Inferior parietal cortex (tissue), 1 donor: Measurements from ENCODE around the gene ABHD15.

Experiments used
- DNase-seq: peaks from one replicate; pipeline ENCODE4 v3.0.0-alpha.2; 2016; ENCODE audit errors: extremely low spot score

The ABHD15 gene

DNA sequence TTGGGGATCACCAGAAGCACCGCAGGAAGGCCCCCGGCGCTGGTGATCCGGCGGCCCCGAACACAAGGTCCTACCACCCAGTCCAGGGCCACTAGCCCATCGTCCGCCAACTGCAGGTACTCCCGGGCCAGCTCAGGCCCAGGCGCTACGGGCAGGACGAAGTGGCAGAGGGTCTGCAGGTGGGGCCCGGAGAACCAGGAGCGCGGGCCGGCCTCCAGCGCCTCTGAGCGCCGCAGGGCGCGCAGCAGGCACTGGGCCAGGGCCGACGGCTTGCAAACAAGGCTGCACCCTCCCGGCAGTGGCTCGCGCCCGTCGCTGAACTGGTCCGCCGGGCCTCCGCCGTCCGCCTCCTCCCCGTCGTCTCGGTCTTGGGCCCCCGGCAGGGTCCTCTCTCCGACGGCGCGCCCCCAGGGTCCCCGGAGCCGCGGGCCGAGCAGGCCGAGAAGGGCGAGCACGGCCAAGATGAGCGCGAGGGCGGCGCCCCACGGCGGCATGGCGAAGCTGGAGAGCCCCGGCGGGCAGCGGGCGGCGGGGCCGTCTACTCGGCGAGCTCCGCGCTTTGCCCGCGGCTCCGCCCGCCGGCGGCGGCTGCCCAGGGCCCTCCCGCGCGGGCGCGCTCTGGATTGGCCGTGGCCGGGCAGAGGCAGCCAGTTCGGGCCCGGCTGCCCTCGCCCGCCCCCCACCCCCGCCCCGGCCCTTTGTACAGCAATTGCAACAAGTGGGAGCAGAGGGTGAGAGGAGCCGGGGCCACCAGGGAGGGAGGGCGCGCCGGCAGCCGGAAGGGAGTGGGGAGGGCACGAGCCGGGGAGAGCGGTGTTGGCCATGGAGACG lies at the start of gene ABHD15:
ABHD15 (minus strand) TSS at position 565 of the 831 bp plus-strand sequence; CDS start at position 494, 71 bp downstream.
- DNase-seq = no peak

GRCh38 chr17:29615492-29616299 lies 48.9 kb upstream of the ABHD15 start:
- DNase-seq = peak; percentile 93

DNA sequence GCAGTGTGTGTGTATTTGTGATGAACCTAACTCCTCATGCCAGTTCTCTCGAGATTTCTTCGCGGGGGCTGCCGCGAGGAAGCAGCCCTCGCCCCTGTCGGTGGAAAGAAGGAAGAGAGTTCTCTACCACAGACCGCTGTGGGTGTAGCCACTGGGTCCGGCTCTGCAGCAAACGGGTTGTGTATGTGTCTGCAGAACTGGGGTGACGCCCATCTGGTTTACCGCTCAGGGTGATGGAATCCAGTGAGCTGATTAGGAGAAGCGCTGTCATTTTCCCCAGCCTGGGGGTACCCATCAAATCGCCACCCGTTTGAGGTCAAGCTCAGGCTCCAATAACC lies 48.2 kb upstream of the ABHD15 start:
- DNase-seq = no peak

- DNase-seq = no peak
Observed at GRCh38 chr17:29614349-29615047, 47.7 kb upstream of the ABHD15 start.

GRCh38 chr17:29613856-29614255 lies 47.0 kb upstream of the ABHD15 start:
- no peak for DNase-seq

DNA sequence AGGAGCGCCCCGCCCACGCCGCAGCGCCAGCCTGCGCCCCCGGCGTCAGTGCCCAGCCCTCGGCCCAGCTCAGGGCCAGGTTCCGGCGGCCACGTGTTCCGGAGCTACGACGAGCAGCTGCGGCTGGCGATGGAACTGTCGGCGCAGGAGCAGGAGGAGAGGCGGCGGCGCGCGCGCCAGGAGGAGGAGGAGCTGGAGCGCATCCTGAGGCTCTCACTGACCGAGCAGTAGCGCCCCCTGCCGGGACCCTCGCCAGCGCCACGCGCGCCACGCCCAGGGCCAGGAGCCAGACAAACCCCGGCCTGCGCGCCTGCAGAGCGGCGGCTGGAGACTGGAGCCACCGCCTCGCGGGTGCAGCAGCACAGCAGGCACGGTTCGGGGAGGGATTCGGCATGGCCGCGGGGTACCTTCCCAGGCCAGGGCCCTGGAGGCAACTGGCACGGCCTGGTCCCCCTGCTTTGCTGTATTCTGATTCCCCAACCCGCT lies 46.6 kb upstream of the ABHD15 start:
- peak; percentile 84 for DNase-seq

DNA sequence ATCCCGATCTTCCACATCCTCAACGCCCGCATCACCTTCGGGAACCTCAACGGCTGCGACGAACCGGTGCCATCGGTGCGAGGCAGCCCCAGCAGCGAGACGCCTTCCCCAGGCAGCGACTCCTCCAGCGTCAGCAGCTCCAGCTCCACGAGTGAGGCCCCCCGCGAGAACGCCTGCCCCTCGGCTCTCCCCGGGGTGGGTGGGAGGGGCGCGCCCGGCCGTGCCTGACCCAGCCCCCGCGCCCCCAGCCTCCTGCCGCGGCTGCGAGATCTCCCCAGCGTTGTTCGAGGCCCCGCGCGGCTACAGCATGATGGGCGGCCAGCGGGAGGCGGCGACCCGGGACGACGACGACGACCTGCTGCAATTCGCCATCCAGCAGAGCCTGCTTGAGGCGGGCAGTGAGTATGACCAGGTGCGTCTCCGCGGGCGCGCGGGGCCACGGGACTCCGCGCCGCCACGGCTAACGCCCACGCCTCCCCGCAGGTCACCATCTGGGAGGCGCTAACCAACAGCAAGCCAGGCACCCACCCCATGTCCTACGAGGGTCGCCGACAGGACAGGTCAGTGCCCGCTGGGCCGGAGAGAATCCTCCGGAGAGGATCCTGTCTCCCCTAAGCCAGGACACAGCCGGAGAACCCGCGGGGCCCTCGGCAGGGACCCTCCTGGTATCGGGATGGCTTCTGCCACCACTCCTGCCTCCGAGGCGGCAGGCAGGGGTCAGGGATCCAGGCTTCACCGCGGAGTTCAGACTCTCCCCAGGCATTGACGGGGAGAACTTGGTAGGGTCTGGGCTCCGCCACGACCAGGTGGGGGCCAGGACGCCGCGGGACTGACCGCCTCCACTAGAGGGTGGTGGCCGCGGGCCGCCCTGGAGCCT lies 45.8 kb upstream of the ABHD15 start:
- no peak for DNase-seq

DNA sequence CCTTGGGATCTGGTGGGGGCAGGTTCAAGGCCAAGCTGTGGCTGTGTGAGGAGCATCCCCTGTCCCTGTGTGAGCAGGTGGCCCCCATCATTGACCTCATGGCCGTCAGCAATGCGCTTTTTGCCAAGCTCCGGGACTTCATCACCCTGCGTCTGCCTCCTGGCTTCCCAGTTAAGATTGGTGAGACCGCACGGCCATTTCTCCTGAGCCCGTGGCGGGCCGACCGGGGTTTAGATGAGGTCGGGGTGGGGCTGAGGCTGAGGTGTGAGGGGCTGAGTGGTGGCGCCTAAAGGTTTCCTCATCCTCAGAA lies 45.2 kb upstream of the ABHD15 start:
- DNase-seq = no peak

DNA sequence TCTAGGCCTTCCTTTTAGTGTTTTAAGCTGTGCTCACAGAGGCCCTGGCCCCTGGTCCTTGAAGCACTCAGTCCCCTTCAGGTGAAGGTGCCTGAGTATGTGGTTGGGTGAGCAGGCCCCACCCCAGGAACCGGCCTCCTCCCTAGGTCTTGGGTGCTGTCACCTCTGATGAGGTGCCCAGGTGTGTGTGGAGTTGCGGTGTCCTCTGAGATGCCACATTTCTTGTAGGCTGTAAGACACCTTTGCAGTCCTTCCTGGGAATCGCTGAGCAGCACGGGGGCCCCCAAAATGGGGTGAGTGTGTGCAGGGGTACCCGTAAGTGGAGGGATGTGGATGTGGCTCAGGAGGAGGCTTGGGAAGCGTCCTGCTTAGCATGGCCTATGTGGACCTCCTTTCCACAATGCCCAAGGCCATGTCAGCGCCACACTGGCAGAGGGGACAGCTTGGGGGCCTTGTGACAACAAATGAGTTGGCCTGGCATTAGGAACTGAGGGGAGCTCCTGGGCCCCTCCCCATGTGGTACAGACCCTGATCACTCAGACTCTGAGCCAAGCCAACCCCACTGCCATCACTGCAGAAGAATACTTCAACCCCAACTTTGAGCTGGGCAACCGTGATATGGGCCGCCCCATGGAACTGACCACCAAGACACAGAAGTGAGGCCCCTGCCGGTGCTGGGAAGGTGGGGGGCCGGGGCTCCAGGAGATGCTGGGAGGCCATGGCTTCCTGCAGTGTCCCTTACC lies 44.7 kb upstream of the ABHD15 start:
- DNase-seq = no peak

DNA sequence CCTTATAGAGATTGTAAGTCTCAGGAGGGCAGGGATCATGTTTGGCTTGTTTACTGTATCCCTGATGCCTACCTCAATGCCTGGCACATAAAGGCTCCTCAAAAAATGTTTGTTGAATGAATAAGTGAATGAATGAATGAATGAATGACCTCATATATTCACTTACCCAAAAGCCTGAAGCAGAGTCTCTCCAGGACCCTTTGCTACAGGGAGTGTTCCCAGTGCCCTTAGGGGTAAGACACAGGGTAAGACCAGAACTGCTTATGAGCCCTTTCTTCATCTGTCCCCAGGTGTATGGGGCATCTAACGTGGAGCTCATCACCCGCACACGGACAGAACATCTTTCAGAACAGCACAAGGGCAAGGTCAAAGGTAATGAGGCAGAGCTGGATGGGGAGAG lies 43.6 kb upstream of the ABHD15 start:
- DNase-seq = no peak

DNA sequence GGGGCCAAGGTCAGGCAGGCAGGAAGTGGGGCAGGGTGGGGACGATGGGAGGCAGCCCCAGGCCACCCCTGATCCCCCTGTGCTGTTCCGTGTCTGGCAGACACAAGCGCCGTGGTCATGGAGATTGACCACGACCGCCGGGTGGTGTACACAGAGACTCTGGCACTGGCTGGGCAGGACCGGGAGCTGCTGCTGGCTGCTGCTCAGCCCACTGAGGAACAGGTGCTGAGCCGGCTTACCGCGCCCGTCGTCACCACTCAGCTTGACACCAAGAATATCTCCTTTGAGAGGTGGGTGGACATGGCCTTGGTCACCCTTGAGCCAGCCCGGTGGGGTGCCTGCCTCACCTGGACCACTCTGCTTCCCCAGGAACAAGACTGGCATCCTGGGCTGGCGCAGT lies 42.1 kb upstream of the ABHD15 start:
- DNase-seq = no peak

DNA sequence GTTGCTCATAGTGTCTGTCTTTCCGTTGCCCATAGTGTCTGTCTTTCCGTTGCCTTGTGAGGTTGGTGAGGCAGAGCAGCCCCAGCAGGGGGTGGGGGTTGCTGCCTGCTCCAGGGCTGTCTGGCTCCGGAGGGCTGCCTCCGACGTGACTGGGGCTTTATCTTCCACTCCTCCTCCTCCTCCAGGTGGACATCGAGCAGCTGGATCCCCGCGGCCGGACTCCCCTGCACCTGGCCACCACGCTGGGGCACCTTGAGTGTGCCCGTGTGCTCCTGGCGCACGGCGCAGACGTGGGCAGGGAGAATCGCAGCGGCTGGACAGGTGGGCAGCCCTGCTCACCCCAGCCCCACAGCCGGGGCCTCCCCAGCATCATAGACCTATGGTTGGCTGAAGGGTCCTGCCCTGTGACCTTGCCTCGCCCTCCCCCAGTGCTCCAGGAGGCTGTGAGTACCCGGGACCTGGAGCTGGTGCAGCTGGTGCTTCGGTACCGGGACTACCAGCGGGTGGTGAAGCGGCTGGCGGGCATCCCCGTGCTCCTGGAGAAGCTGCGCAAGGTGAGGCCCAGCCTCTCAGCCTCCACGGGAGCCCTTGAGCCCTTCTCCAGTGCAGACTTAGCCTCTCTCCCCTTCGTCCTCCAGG lies 40.8 kb upstream of the ABHD15 start:
- DNase-seq = no peak

DNA sequence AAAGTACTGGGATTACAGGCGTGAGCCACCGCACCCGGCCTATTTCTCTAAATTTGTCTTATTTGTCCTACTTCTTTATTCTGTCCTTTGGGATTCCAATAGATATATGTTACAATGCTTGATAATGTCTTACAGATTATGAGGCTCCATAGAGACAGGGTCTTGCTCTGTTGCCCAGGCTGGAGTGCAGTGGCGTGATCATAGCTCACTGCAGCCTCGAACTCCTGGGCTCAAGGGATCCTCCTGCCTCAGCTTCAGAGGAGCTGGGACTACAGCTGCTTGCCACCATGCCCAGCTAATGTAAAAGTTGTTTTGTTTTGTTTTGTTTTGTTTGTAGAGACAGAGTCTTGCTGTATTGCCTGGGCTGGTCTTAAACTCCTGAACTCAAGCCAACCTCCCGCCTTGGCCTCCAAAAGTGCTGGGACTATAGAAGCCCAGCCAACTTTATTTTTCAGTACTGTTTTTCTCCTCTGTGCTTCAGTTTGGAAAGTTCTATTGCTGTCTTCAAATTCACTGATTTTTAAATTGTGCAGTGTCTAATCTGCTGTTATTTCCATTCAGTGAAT lies 36.4 kb upstream of the ABHD15 start:
- no peak for DNase-seq

- DNase-seq = no peak
Observed at GRCh38 chr17:29597361-29598172, 30.7 kb upstream of the ABHD15 start.

DNA sequence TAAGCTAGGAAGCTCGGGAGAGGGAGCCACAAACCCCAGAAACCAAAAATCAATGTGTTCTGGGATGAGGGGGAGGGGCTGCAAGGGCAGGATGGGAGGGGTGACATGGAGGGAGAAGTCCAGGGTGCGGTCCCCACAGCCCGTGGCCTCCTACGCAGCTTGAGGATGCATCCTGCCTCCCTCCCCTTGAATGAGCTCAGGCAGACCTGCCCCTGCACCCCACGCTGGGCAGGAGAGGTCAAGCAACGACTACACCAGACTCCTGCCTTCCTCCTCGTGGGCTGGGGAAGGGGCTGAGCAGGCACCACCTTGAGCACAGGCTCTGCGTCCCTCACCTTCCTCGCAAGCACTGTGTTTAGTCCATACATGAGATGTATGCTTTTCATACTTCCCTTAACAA lies 30.0 kb upstream of the ABHD15 start:
- DNase-seq = no peak

GRCh38 chr17:29595943-29596774 lies 29.3 kb upstream of the ABHD15 start:
- DNase-seq = no peak

- DNase-seq = no peak
Observed at GRCh38 chr17:29595107-29595942, 28.5 kb upstream of the ABHD15 start.
